Astrocyte of the spinal cord (primary cell): ENCODE data around the gene BEND5.

Experiments used
- DNase-seq: peaks from one replicate; pipeline ENCODE4 v3.0.0; 2011; ENCODE audit warnings: low read depth, low spot score
- H3K4me3 ChIP-seq: 2 replicates; pipeline ENCODE4 v1.5.1; 2011; ENCODE audit warnings: low read depth, mild to moderate bottlenecking, low read length, moderate library complexity
- CTCF ChIP-seq: IDR thresholded peaks from 2 replicates; pipeline ENCODE4 v1.5.1; 2012; ENCODE audit warnings: low read depth, mild to moderate bottlenecking, low read length, inconsistent platforms
- in situ Hi-C: cut with HindIII; loops from 2 replicates; pipeline ENCODE4 v1.10.0; 2017; ENCODE audit warnings: low sequenced_read_pairs

Gene BEND5

GRCh38 chr1:48776393-48777218 is at the start of gene BEND5:
Gene BEND5 (minus strand): TSS chr1:48776891. CDS start chr1:48776831, 60 bp downstream.
- peak; percentile 47 for DNase-seq
- peak within 1 kb of the TSS; percentile 53 for H3K4me3 ChIP-seq
- TF ChIP-seq CTCF = no peak
- in situ Hi-C loops = no loop called here

- in situ Hi-C loops = no loop called here
- TF ChIP-seq CTCF = no peak
- no peak overlapping the region for H3K4me3 ChIP-seq
- DNase-seq = no peak
Observed at GRCh38 chr1:48823168-48823567, 46.5 kb upstream of the BEND5 start.

- DNase-seq = no peak
- in situ Hi-C loops = no loop called here
- no peak for TF ChIP-seq CTCF
Observed at GRCh38 chr1:48820491-48820890, 43.8 kb upstream of the BEND5 start.

GRCh38 chr1:48817505-48818114 is 40.9 kb upstream of the BEND5 start:
- in situ Hi-C loops = no loop called here
- no peak overlapping the region for H3K4me3 ChIP-seq
- peak; percentile 94 for TF ChIP-seq CTCF
- peak; percentile 59 for DNase-seq

More at GRCh38 chr1:48820491-48820890, 43.8 kb upstream of the BEND5 start:
- H3K4me3 ChIP-seq = no peak overlapping the region

GRCh38 chr1:48810740-48811139 is 34.0 kb upstream of the BEND5 start:
- no peak for TF ChIP-seq CTCF
- peak; percentile 8 for DNase-seq
- in situ Hi-C loops = no loop called here
- H3K4me3 ChIP-seq = no peak overlapping the region

- in situ Hi-C loops = no loop called here
- H3K4me3 ChIP-seq = no peak overlapping the region
- DNase-seq = no peak
- TF ChIP-seq CTCF = no peak
Observed at GRCh38 chr1:48808496-48808895, 31.8 kb upstream of the BEND5 start.
